Pancreas (tissue), 10 donors: ENCODE data around the gene SGMS1. TPM values are rescaled to one million over a fixed set of nuclear protein-coding genes. Genes with fewer than 3 reads are reported as not detected.
A peak's percentile ranks its signal among the peaks of the same experiment; 100 is the strongest.

Experiments
- ATAC-seq, 4 donors: fragments of 200-7000 bp; cut with Tn5 transposase; one replicate each; pipeline versions ENCODE4 v1.8.0 to v1.9.1; 2020; ENCODE audit warnings: mild to moderate bottlenecking in 4 of 4, moderate library complexity in 4 of 4
- DNase-seq, 6 donors: peaks; one replicate each; pipeline ENCODE4 v3.0.0-alpha.2; 2020
- FAIRE-seq: peaks from 2 replicates; lab custom pipeline; 2012; peaks lifted over from hg19 to GRCh38; lab: Jason Lieb, UNC
- H3K27ac ChIP-seq, 4 donors: fragments of 200-600 bp; sonication (generic); 1 replicate in 3 of 4; 2 replicates in 1 of 4; pipeline versions ENCODE4 v1.5.0 to v1.8.0; 2020
- H3K27me3 ChIP-seq, 4 donors: fragments of 200-600 bp; one replicate each; pipeline ENCODE4 v1.8.0; 2021
- H3K36me3 ChIP-seq, 3 donors: fragments of 200-600 bp; sonication (generic) in 1 of 3; one replicate each; pipeline versions ENCODE4 v1.5.0 to v1.8.0; 2020 to 2021
- H3K4me1 ChIP-seq, 3 donors: fragments of 200-600 bp; one replicate each; pipeline ENCODE4 v1.8.0; 2021
- H3K4me3 ChIP-seq, 4 donors: fragments of 200-600 bp; sonication (generic) in 2 of 4; one replicate each; pipeline versions ENCODE4 v1.5.0 to v1.8.0; 2020 to 2021
- H3K9me3 ChIP-seq, 4 donors: fragments of 200-600 bp; one replicate each; pipeline ENCODE4 v1.8.0; 2021
- CTCF ChIP-seq, 4 donors: fragments of 200-600 bp; sonication (generic) in 3 of 4; IDR thresholded peaks; one replicate each; pipeline versions ENCODE4 v1.5.0 to v1.8.0; 2021; ENCODE audit warnings: antibody characterized with exemption in 4 of 4
- WGBS, 2 donors: extraction: QIAGEN DNeasy Blood & Tissue Kit; methylation state at CpG; one replicate each; pipeline ENCODE4 v1.1.7; 2013; 5-methylcytosine and 5-hydroxymethylcytosine counted together
- intact Hi-C, 3 donors: fragments of 100-400 bp; cut with DNase I; formaldehyde crosslinking; loops; one replicate each; pipeline versions ENCODE4 v1.11.1 to v1.14.2; 2022
- polyA plus RNA-seq, 2 donors: library from polyadenylated mRNA; stranded (reverse); fragments of 200-250 nt; gene quantifications; one replicate each; pipeline ENCODE4 v1.2.3, GENCODE V29; 2013
- total RNA-seq, 6 donors: library from RNA; stranded (reverse); fragmentation: NEBNext Ultra II Directional in 4 of 6; extraction: Animal tissue kit (Norgen Biotek cat#: 25700) in 4 of 6; gene quantifications; one replicate each; pipeline versions ENCODE4 v1.2.1 to v1.2.4, GENCODE V29; 2021 to 2023
- donor health status: healthy with polysubstance abuse.
- donor health status: DM: no; HTN: no; CAD: no; lungs with moderate emphysema.
- donor health status: DM: no; HTN: no; CAD: no.
- donor health status: control.
- donor health status: control.
- donor health status: Bipolar disorder and iron deficiency.
- donor health status: DM: yes; HTN: yes; CAD: no.
- donor health status: DM: no; HTN: no; CAD: no.
- donor health status: DM: no; HTN: no; CAD: no.
- donor health status: DM: yes; HTN: yes; CAD: no.

SGMS1 gene
- total and polyA plus RNA-seq, 8 donors = 4.8 to 21.6 (median 13.2) TPM

GRCh38 chr10:50286996-50287803, 336.6 kb downstream of the SGMS1 start:
- no peak for FAIRE-seq
- WGBS, 2 donors = 69 to 72% methylated on average over 9 of the region's 9 CpGs

GRCh38 chr10:50286517-50286916, 337.2 kb downstream of the SGMS1 start:
- DNase-seq (no peak), ATAC-seq (peak in 2 of 4 donors; percentile 25)
- intact Hi-C loops = no loop called here

More at GRCh38 chr10:50286996-50287803, 336.6 kb downstream of the SGMS1 start:
- ATAC-seq = no peak
- intact Hi-C loops = no loop called here
- no peak overlapping the region for H3K4me3 ChIP-seq
- DNase-seq = no peak
- TF ChIP-seq CTCF (IDR thresholded peaks at IDR 0.05) = no peak
- H3K27me3 ChIP-seq = no peaks in the 10 kb centered on the region
- no peaks in the 10 kb centered on the region for H3K36me3 ChIP-seq
- H3K27ac ChIP-seq = no peak overlapping the region
- no peaks in the 10 kb centered on the region for H3K9me3 ChIP-seq
- no peaks in the 10 kb centered on the region for H3K4me1 ChIP-seq

GRCh38 chr10:50281967-50282522, 341.7 kb downstream of the SGMS1 start:
- H3K36me3 ChIP-seq = no peaks in the 10 kb centered on the region
- no peaks in the 10 kb centered on the region for H3K4me1 ChIP-seq
- no peaks in the 10 kb centered on the region for H3K27me3 ChIP-seq
- intact Hi-C loops = no loop called here
- WGBS, 2 donors = 80% methylated on average over 4 of the region's 4 CpGs
- H3K4me3 ChIP-seq = no peak overlapping the region
- no peak for TF ChIP-seq CTCF (IDR thresholded peaks at IDR 0.05)
- no peak overlapping the region for H3K27ac ChIP-seq
- FAIRE-seq (no peak), DNase-seq (no peak), ATAC-seq (no peak)
- H3K9me3 ChIP-seq = no peaks in the 10 kb centered on the region

More at GRCh38 chr10:50286517-50286916, 337.2 kb downstream of the SGMS1 start:
- FAIRE-seq = no peak
- H3K4me1 ChIP-seq = no peaks in the 10 kb centered on the region
- no peaks in the 10 kb centered on the region for H3K9me3 ChIP-seq
- TF ChIP-seq CTCF (IDR thresholded peaks at IDR 0.05) = no peak
- no peaks in the 10 kb centered on the region for H3K36me3 ChIP-seq
- 15 to 31% methylated on average over 2 of the region's 2 CpGs for WGBS, 2 donors
- no peak overlapping the region for H3K27ac ChIP-seq
- H3K4me3 ChIP-seq = no peak overlapping the region
- H3K27me3 ChIP-seq = no peaks in the 10 kb centered on the region

- WGBS, 2 donors = 82 to 87% methylated on average over 8 of the region's 8 CpGs
- no peak for ATAC-seq
- no peaks in the 10 kb centered on the region for H3K4me1 ChIP-seq
- H3K27me3 ChIP-seq = no peaks in the 10 kb centered on the region
- no peak for FAIRE-seq
- intact Hi-C loops = no loop called here
- no peaks in the 10 kb centered on the region for H3K36me3 ChIP-seq
- TF ChIP-seq CTCF (IDR thresholded peaks at IDR 0.05) = no peak
- no peak overlapping the region for H3K27ac ChIP-seq
- no peak for DNase-seq
- H3K4me3 ChIP-seq = no peak overlapping the region
- no peaks in the 10 kb centered on the region for H3K9me3 ChIP-seq
Measured at GRCh38 chr10:50281210-50281966, 342.4 kb downstream of the SGMS1 start.
